K562 (cell line): ENCODE measurements around the gene IP6K1. TPM values are rescaled to one million over a fixed set of nuclear protein-coding genes. Genes with fewer than 3 reads are reported as not detected.
A peak's percentile ranks its signal among the peaks of the same experiment; 100 is the strongest.

ENCODE experiments used
- ATAC-seq: fragments of 200-7000 bp; cut with Tn5 transposase; 3 replicates; pipeline ENCODE4 v1.9.1; 2020; ENCODE audit warnings: moderate library complexity
- BruUV-seq: library from RNA; stranded (reverse); fragments of 400-500 nt; replicated peaks from 2 replicates; lab custom pipeline; 2021; lab: Mats Ljungman, UMichigan
- CTCF ChIA-PET: fragments of 300-600 bp; formaldehyde crosslinking; extraction: SDS; loops from one replicate; lab custom pipeline; 2021; ENCODE audit warnings: low intra/inter-chr PET ratio; lab: Yijun Ruan, JAX
- POLR2A ChIA-PET: fragments of 300-600, 350-650 bp; sonication (Branson Sonifier 250); formaldehyde crosslinking; extraction: SDS; loops from one replicate; lab custom pipeline; 2021; ENCODE audit warnings: antibody characterized with exemption, inconsistent platforms; lab: Yijun Ruan, JAX
- DNase-seq, 4 experiments: peaks; one replicate each; pipeline versions ENCODE4 v3.0.0 to v3.0.0-alpha.2; 2011 to 2018; ENCODE audit warnings: low spot score in 3 of 4, mixed read lengths in 3 of 4; ENCODE audit errors: extremely low read depth in 1 of 4
- FAIRE-seq: peaks from 2 replicates; lab custom pipeline; 2011; peaks lifted over from hg19 to GRCh38; lab: Jason Lieb, UNC
- H2AFZ ChIP-seq: 2 replicates; pipeline ENCODE4 v1.6.0; 2011; ENCODE audit warnings: low read depth, low read length, control low read depth, inconsistent platforms
- H3K27ac ChIP-seq: fragments of 200-600 bp; 3 replicates; pipeline ENCODE4 v1.8.0; 2011; ENCODE audit warnings: low read depth, mild to moderate bottlenecking, control low read depth, inconsistent platforms, low read length, moderate library complexity, mixed read lengths; ENCODE audit errors: extremely low read depth
- H3K27me3 ChIP-seq, 2 experiments: fragments of 300-600 bp in 1 of 2; 2 replicates in 1 of 2; 3 replicates in 1 of 2; pipeline versions ENCODE4 v1.6.0 to v1.8.0; 2011; ENCODE audit warnings: inconsistent platforms in 2 of 2, low read length in 2 of 2, mild to moderate bottlenecking in 1 of 2, mixed read lengths in 1 of 2, moderate library complexity in 1 of 2; ENCODE audit not compliant: control insufficient read depth in 2 of 2, insufficient read depth in 2 of 2
- H3K36me3 ChIP-seq: fragments of 300-600 bp; 3 replicates; pipeline ENCODE4 v1.8.0; 2011; ENCODE audit warnings: mild to moderate bottlenecking, low read length, inconsistent platforms; ENCODE audit not compliant: control insufficient read depth, insufficient read depth
- H3K4me1 ChIP-seq, 2 experiments: fragments of 200-600 bp in 1 of 2; replicated peaks in 1 of 2; 2 replicates in 1 of 2; 3 replicates in 1 of 2; pipeline versions ENCODE4 v1.5.1 to v1.8.0; 2011; ENCODE audit warnings: inconsistent platforms in 2 of 2, low read length in 2 of 2, mild to moderate bottlenecking in 1 of 2, mixed read lengths in 1 of 2, moderate library complexity in 1 of 2; ENCODE audit not compliant: control insufficient read depth in 2 of 2, insufficient read depth in 2 of 2
- H3K4me2 ChIP-seq: 2 replicates; pipeline ENCODE4 v1.6.1; 2011; ENCODE audit warnings: low read length, control low read depth, inconsistent platforms, mixed read lengths; ENCODE audit not compliant: insufficient read depth
- H3K4me3 ChIP-seq: fragments of 200-600 bp; sonication (generic), shearing (Covaris generic); 2 replicates; pipeline ENCODE4 v1.5.1; 2016; ENCODE audit warnings: control low read depth, inconsistent platforms
- H3K79me2 ChIP-seq: fragments of 200-600 bp; 3 replicates; pipeline ENCODE4 v1.8.0; 2011; ENCODE audit warnings: low read length, inconsistent platforms; ENCODE audit not compliant: control insufficient read depth, insufficient read depth
- H3K9ac ChIP-seq, 2 experiments: 2 replicates each; pipeline versions ENCODE4 v1.6.0 to v1.6.1; 2011; ENCODE audit warnings: low read depth in 2 of 2, low read length in 2 of 2, control low read depth in 1 of 2, inconsistent platforms in 1 of 2, mild to moderate bottlenecking in 1 of 2, mixed read lengths in 1 of 2; ENCODE audit not compliant: insufficient read depth in 1 of 2
- H3K9me1 ChIP-seq: one replicate; pipeline ENCODE4 v1.6.0; 2011; ENCODE audit warnings: inconsistent platforms, mild to moderate bottlenecking, low read length, moderate library complexity; ENCODE audit not compliant: control insufficient read depth, insufficient read depth
- H3K9me3 ChIP-seq: replicated peaks from 2 replicates; pipeline ENCODE4 v1.5.1; 2011; ENCODE audit warnings: low read depth, low read length, inconsistent platforms; ENCODE audit not compliant: control insufficient read depth, insufficient read depth
- H4K20me1 ChIP-seq: replicated peaks from 2 replicates; pipeline ENCODE4 v1.6.1; 2011; ENCODE audit warnings: low read length, inconsistent platforms, mixed read lengths; ENCODE audit not compliant: control insufficient read depth, insufficient read depth
- ATF2 ChIP-seq: sonication (generic); formaldehyde crosslinking; IDR thresholded peaks from 2 replicates; pipeline ENCODE4 v1.8.1; 2022; ENCODE audit warnings: missing genetic modification reagents
- HDAC2 ChIP-seq: fragments of 450-650 bp; IDR thresholded peaks from 2 replicates; pipeline ENCODE4 v1.6.1; 2016; ENCODE audit warnings: mild to moderate bottlenecking
- KLF13 ChIP-seq: fragments of 450-650 bp; IDR thresholded peaks from 2 replicates; pipeline ENCODE4 v1.6.1; 2016; ENCODE audit warnings: missing genetic modification characterization, low read depth, mild to moderate bottlenecking, missing compliant biosample characterization, moderate library complexity, borderline replicate concordance
- NR2C2 ChIP-seq, 2 experiments: fragments of 200-800 bp in 1 of 2; sonication (Bioruptor generic) in 1 of 2; sonication (generic) in 1 of 2; formaldehyde crosslinking in 1 of 2; IDR thresholded peaks; 2 replicates each; pipeline versions ENCODE4 v1.6.1 to v1.8.0; 2016 to 2022; ENCODE audit warnings: mild to moderate bottlenecking in 1 of 2, missing compliant biosample characterization in 1 of 2, missing genetic modification characterization in 1 of 2, missing genetic modification reagents in 1 of 2
- PHF8 ChIP-seq: fragments of 200-600 bp; sonication (generic); IDR thresholded peaks from 2 replicates; pipeline ENCODE4 v1.6.1; 2012; ENCODE audit warnings: mixed run types, mild to moderate bottlenecking, inconsistent platforms, low read length, moderate library complexity, borderline replicate concordance
- POLR2G ChIP-seq: fragments of 200-400 bp; formaldehyde crosslinking; IDR thresholded peaks from 2 replicates; pipeline ENCODE4 v1.6.1; 2017; ENCODE audit warnings: low read depth, mild to moderate bottlenecking, antibody characterized with exemption, low read length, moderate library complexity
- ZNF609 ChIP-seq: sonication (generic); formaldehyde crosslinking; IDR thresholded peaks from 2 replicates; pipeline ENCODE4 v1.8.1; 2023; ENCODE audit warnings: missing genetic modification reagents, mild to moderate bottlenecking, borderline replicate concordance
- WGBS: fragments of 100-300 bp; shearing (Covaris generic); methylation state at CpG from one replicate; pipeline ENCODE4 v1.1.6; 2016; ENCODE audit warnings: low coverage, mixed read lengths; ENCODE audit not compliant: insufficient coverage; ENCODE audit errors: missing lambda C conversion rate; 5-methylcytosine and 5-hydroxymethylcytosine counted together
- in situ Hi-C: fragments of 300-500 bp; cut with MboI; formaldehyde crosslinking; loops from 4 replicates; pipeline ENCODE4 v1.15.0; 2018; ENCODE audit warnings: inconsistent platforms, mixed read lengths
- intact Hi-C: fragments of 100-400 bp; cut with micrococcal nuclease; formaldehyde crosslinking; loops from 2 replicates; pipeline ENCODE4 v1.14.2; 2022
- polyA plus RNA-seq, 8 experiments: library from polyadenylated mRNA; depleted of rRNA in 4 of 8; stranded (reverse) in 5 of 8; unstranded in 3 of 8; fragments of >200 nt; fragmentation: Nextera tagmentation in 2 of 8; fragmentation: Illumina TruSeq in 1 of 8; extraction: Ambion mirVana in 2 of 8; extraction: Trizol in 1 of 8; gene quantifications; 2 replicates each; pipeline versions ENCODE4 v1.2.1 to v1.2.3, GENCODE V29; 2011 to 2014; ENCODE audit warnings: inconsistent platforms in 1 of 8, missing spikeins in 1 of 8
- total RNA-seq, 7 experiments: library from RNA; depleted of rRNA in 6 of 7; stranded (reverse); fragments of >200 nt in 6 of 7; fragmentation: Illumina TruSeq in 2 of 7; extraction: Trizol in 2 of 7; gene quantifications; 2 replicates each; pipeline versions ENCODE4 v1.2.1 to v1.2.3, GENCODE V29; 2011 to 2021; ENCODE audit warnings: low replicate concordance in 1 of 7

IP6K1 gene
- total and polyA plus RNA-seq, 9 of the 15 experiments (the other 6 are each of a cell fraction or from before 2014, with no cell fraction given) = 0.46 to 29.2 (median 13.1) TPM

GRCh38 chr3:49715611-49716121, 70.7 kb downstream of the IP6K1 start (continued):
- no peak for TF ChIP-seq ZNF609
- TF ChIP-seq NR2C2 (CRISPR knock-in tag; IDR thresholded peaks at IDR 0.05) = no peak
- TF ChIP-seq NR2C2 (tag; IDR thresholded peaks at IDR 0.05) = no peak

GRCh38 chr3:49714728-49715550, 71.4 kb downstream of the IP6K1 start:
- H3K79me2 ChIP-seq = no peaks in the 10 kb centered on the region
- no peak overlapping the region for H3K9ac ChIP-seq
- FAIRE-seq = no peak
- intact Hi-C loops = no loop called here
- H3K9me3 ChIP-seq = no peaks in the 10 kb centered on the region
- no peak overlapping the region for H2AFZ ChIP-seq
- no peak for DNase-seq
- no TSS peak for BruUV-seq
- no peaks in the 10 kb centered on the region for H3K9me1 ChIP-seq
- no peak overlapping the region for H3K4me3 ChIP-seq
- H3K4me1 ChIP-seq = peaks cover 0 to 9% of the 10 kb centered on the region in 2 experiments; a peak in 1 of 5 replicates
- in situ Hi-C loops = no loop called here
- H3K27me3 ChIP-seq = no peaks in the 10 kb centered on the region
- no peak overlapping the region for H3K4me2 ChIP-seq
- peaks cover 38% of the 10 kb centered on the region; the same call in 2 of the 3 replicates for H3K36me3 ChIP-seq
- no peak overlapping the region for H3K27ac ChIP-seq
- no peak for ATAC-seq
- ChIA-PET CTCF (no interaction called here), POLR2A (interaction anchor here (0.6 kb wide), 2 partner anchors 8 to 69 kb away, joined by 3 read pairs; no protein-coding TSS in a partner anchor)
- WGBS = 67% methylated on average over 7 of the region's 13 CpGs
- TF ChIP-seq ATF2 (CRISPR knock-in tag) (no peak), PHF8 (no peak), HDAC2 (no peak), KLF13 (tag) (no peak), POLR2G (peak; percentile 44)
- H4K20me1 ChIP-seq = no peaks in the 10 kb centered on the region
